ENCODE measurements around the gene NUFIP1.
"Not testable (repeated sequence)": the region's sequence is repeated elsewhere in the genome, so short reads cannot be mapped to it uniquely, and the experiment has no call there.

The NUFIP1 gene

GRCh38 chr13:44989071-44989889 is at the start of gene NUFIP1, which contains the start of gene GPALPP1:
Gene NUFIP1 (minus strand): TSS chr13:44989471. CDS start chr13:44989436, 35 bp downstream.
Gene GPALPP1 (plus strand): TSS chr13:44989538. CDS start chr13:44989655, 117 bp downstream.
- DNase-seq, result no peak

GRCh38 chr13:45036206-45036605 is 46.9 kb upstream of the NUFIP1 start:
- DNase-seq, result no peak

- DNase-seq, result no peak
Measured at GRCh38 chr13:45034342-45034741, 45.1 kb upstream of the NUFIP1 start.

- no peak for DNase-seq
Measured at GRCh38 chr13:45024847-45025246, 35.6 kb upstream of the NUFIP1 start.

GRCh38 chr13:45021250-45021649 is 32.0 kb upstream of the NUFIP1 start:
- DNase-seq, result no peak

- DNase-seq, result not testable (repeated sequence)
Measured at GRCh38 chr13:45019981-45020380, 30.7 kb upstream of the NUFIP1 start.

- no peak for DNase-seq
Measured at GRCh38 chr13:45016792-45017425, 27.6 kb upstream of the NUFIP1 start.

GRCh38 chr13:45015300-45015699 is 26.0 kb upstream of the NUFIP1 start:
- no peak for DNase-seq

- DNase-seq, result no peak
Measured at GRCh38 chr13:45011198-45011597, 21.9 kb upstream of the NUFIP1 start.

- no peak for DNase-seq
Measured at GRCh38 chr13:45007823-45008222, 18.6 kb upstream of the NUFIP1 start.

GRCh38 chr13:45007225-45007624 is 18.0 kb upstream of the NUFIP1 start:
- DNase-seq, result no peak

- DNase-seq, result no peak
Measured at GRCh38 chr13:45004096-45004495, 14.8 kb upstream of the NUFIP1 start.

GRCh38 chr13:45003417-45003816 is 14.1 kb upstream of the NUFIP1 start:
- no peak for DNase-seq

- no peak for DNase-seq
Measured at GRCh38 chr13:44989941-44990340, 670 bp upstream of the NUFIP1 start.

- no peak for DNase-seq
Measured at GRCh38 chr13:44978328-44978727, 10.9 kb downstream of the NUFIP1 start.

GRCh38 chr13:44976949-44977583 is 12.2 kb downstream of the NUFIP1 start:
- DNase-seq, result no peak

GRCh38 chr13:44976196-44976595 is 13.1 kb downstream of the NUFIP1 start:
- DNase-seq, result no peak

GRCh38 chr13:44974056-44974793 is 15.0 kb downstream of the NUFIP1 start:
- no peak for DNase-seq

GRCh38 chr13:44972956-44973581 is 16.2 kb downstream of the NUFIP1 start:
- DNase-seq, result no peak

GRCh38 chr13:44971656-44972595 is 17.3 kb downstream of the NUFIP1 start:
- no peak for DNase-seq

All from NCI-H1436 treated with DMSO at 0.1 percent for 48 hours (cell line).